ENCODE measurements around the gene CPSF7. TPM values are rescaled to one million over a fixed set of nuclear protein-coding genes. Genes with fewer than 3 reads are reported as not detected.
A peak's percentile ranks its signal among the peaks of the same experiment; 100 is the strongest.

The CPSF7 gene
- total and polyA plus RNA-seq, 4 donors, result 12.5 to 23.7 (median 22.2) TPM

DNA sequence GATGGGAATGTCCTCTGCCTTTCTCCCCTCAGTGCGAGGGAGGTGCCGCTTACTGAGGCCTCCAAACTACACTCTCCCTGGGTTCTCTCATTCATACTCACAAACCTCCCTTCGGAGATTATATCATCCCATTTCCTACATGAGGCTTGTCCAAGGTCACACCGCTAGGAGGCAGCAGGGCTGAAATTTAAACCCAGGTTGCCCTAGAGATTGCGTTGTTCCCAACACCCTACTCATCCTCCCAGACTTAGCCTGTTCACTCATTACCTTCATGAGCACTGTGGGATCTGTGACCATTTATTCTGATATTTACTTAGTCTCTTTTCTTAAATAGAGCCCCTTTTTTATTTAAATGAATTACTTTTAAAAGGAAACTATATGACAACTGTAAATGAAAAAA, 31.2 kb upstream of the CPSF7 start:
- Histone ChIP-seq H3K36me3 (ENCODE audit: control insufficient read depth in 4 of 4, insufficient read depth in 3 of 4, low read depth in 1 of 4, low read length in 3 of 4) (peaks cover 0 to 3% (median 1%) of the 10 kb centered on the region in 4 donors), H3K27ac (ENCODE audit: low read depth in 1 of 2, low read length in 2 of 2) (no peak overlapping the region), H3K4me1 (ENCODE audit: control insufficient read depth in 4 of 4, insufficient read depth in 4 of 4, low read length in 3 of 4) (no peaks in the 10 kb centered on the region), H3K9ac (ENCODE audit: low read depth in 1 of 2, low read length in 2 of 2) (no peak overlapping the region), H3K4me3 (ENCODE audit: low read depth in 1 of 3, low read length in 3 of 3) (no peak overlapping the region), H3K9me3 (ENCODE audit: control insufficient read depth in 4 of 4, low read length in 3 of 4) (no peaks in the 10 kb centered on the region), H3K27me3 (ENCODE audit: control insufficient read depth in 4 of 4, insufficient read depth in 4 of 4, low read length in 3 of 4) (no peaks in the 10 kb centered on the region)
- peak in 1 of 2 donors; percentile 16 for TF ChIP-seq RAD21 (IDR thresholded peaks at IDR 0.05)
- TF ChIP-seq, protein P1, sequence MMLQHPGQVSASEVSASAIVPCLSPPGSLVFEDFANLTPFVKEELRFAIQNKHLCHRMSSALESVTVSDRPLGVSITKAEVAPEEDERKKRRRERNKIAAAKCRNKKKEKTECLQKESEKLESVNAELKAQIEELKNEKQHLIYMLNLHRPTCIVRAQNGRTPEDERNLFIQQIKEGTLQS (IDR thresholded peaks at IDR 0.05), result no peak
- 85% methylated on average over 5 of the region's 5 CpGs for WGBS
- no peak for DNase-seq (ENCODE audit: low spot score)

DNA sequence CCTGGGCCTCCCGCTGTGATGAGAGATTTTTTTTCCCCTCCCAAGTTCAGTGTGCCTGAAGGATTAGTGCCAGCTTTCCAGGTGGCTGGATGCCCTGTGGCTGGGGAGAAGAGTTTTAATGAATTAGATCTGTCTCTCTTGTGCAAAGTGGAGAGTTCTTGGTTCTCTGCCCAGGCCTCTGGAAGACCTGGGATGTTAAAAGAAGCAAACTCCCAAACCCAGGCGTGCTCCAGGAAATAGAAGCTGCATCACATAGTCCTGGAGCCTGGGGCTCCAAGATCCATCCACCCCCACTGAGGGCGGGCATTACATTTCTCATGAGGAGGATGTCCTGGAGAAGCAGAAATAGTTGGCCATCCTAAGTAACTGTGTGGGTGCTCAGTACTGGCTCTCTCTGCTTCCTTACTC, 30.7 kb upstream of the CPSF7 start:
- H3K27me3 ChIP-seq (ENCODE audit: control insufficient read depth in 4 of 4, insufficient read depth in 4 of 4, low read length in 3 of 4), result no peaks in the 10 kb centered on the region
- 95% methylated on average over 3 of the region's 3 CpGs for WGBS
- H3K9ac ChIP-seq (ENCODE audit: low read depth in 1 of 2, low read length in 2 of 2), result no peak overlapping the region
- no peak for DNase-seq (ENCODE audit: low spot score)
- no peaks in the 10 kb centered on the region for H3K9me3 ChIP-seq (ENCODE audit: control insufficient read depth in 4 of 4, low read length in 3 of 4)
- no peaks in the 10 kb centered on the region for H3K4me1 ChIP-seq (ENCODE audit: control insufficient read depth in 4 of 4, insufficient read depth in 4 of 4, low read length in 3 of 4)
- no peak overlapping the region for H3K4me3 ChIP-seq (ENCODE audit: low read depth in 1 of 3, low read length in 3 of 3)
- TF ChIP-seq, protein P1 (IDR thresholded peaks at IDR 0.05), result no peak
- TF ChIP-seq, protein P2, sequence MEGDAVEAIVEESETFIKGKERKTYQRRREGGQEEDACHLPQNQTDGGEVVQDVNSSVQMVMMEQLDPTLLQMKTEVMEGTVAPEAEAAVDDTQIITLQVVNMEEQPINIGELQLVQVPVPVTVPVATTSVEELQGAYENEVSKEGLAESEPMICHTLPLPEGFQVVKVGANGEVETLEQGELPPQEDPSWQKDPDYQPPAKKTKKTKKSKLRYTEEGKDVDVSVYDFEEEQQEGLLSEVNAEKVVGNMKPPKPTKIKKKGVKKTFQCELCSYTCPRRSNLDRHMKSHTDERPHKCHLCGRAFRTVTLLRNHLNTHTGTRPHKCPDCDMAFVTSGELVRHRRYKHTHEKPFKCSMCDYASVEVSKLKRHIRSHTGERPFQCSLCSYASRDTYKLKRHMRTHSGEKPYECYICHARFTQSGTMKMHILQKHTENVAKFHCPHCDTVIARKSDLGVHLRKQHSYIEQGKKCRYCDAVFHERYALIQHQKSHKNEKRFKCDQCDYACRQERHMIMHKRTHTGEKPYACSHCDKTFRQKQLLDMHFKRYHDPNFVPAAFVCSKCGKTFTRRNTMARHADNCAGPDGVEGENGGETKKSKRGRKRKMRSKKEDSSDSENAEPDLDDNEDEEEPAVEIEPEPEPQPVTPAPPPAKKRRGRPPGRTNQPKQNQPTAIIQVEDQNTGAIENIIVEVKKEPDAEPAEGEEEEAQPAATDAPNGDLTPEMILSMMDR (IDR thresholded peaks at IDR 0.05; ENCODE audit: low read depth, low read length, missing input control), result no peak
- TF ChIP-seq EGR1 (IDR thresholded peaks at IDR 0.05; ENCODE audit: low read depth in 2 of 2), result no peak
- TF ChIP-seq HNF4G (IDR thresholded peaks at IDR 0.05), result no peak
- TF ChIP-seq, protein P3, sequence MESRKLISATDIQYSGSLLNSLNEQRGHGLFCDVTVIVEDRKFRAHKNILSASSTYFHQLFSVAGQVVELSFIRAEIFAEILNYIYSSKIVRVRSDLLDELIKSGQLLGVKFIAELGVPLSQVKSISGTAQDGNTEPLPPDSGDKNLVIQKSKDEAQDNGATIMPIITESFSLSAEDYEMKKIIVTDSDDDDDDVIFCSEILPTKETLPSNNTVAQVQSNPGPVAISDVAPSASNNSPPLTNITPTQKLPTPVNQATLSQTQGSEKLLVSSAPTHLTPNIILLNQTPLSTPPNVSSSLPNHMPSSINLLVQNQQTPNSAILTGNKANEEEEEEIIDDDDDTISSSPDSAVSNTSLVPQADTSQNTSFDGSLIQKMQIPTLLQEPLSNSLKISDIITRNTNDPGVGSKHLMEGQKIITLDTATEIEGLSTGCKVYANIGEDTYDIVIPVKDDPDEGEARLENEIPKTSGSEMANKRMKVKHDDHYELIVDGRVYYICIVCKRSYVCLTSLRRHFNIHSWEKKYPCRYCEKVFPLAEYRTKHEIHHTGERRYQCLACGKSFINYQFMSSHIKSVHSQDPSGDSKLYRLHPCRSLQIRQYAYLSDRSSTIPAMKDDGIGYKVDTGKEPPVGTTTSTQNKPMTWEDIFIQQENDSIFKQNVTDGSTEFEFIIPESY (IDR thresholded peaks at IDR 0.05), result no peak
- TF ChIP-seq FOXA1 (IDR thresholded peaks at IDR 0.05), result no peak
- TF ChIP-seq, protein P4, sequence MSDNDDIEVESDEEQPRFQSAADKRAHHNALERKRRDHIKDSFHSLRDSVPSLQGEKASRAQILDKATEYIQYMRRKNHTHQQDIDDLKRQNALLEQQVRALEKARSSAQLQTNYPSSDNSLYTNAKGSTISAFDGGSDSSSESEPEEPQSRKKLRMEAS (IDR thresholded peaks at IDR 0.05), result no peak
- no peak for TF ChIP-seq TAF1 (conservative IDR thresholded peaks at IDR 0.05)
- no peak for TF ChIP-seq GABPA (IDR thresholded peaks at IDR 0.05 in 1 of 2, conservative IDR thresholded peaks at IDR 0.05 in 1 of 2)
- no peak for TF ChIP-seq JUND (IDR thresholded peaks at IDR 0.05)
- no peak for TF ChIP-seq SP1 (IDR thresholded peaks at IDR 0.05)
- TF ChIP-seq HNF4A (conservative IDR thresholded peaks at IDR 0.05), result no peak
- no peak for TF ChIP-seq YY1 (IDR thresholded peaks at IDR 0.05)
- TF ChIP-seq NR2F2 (IDR thresholded peaks at IDR 0.05), result no peak
- TF ChIP-seq, protein P5, sequence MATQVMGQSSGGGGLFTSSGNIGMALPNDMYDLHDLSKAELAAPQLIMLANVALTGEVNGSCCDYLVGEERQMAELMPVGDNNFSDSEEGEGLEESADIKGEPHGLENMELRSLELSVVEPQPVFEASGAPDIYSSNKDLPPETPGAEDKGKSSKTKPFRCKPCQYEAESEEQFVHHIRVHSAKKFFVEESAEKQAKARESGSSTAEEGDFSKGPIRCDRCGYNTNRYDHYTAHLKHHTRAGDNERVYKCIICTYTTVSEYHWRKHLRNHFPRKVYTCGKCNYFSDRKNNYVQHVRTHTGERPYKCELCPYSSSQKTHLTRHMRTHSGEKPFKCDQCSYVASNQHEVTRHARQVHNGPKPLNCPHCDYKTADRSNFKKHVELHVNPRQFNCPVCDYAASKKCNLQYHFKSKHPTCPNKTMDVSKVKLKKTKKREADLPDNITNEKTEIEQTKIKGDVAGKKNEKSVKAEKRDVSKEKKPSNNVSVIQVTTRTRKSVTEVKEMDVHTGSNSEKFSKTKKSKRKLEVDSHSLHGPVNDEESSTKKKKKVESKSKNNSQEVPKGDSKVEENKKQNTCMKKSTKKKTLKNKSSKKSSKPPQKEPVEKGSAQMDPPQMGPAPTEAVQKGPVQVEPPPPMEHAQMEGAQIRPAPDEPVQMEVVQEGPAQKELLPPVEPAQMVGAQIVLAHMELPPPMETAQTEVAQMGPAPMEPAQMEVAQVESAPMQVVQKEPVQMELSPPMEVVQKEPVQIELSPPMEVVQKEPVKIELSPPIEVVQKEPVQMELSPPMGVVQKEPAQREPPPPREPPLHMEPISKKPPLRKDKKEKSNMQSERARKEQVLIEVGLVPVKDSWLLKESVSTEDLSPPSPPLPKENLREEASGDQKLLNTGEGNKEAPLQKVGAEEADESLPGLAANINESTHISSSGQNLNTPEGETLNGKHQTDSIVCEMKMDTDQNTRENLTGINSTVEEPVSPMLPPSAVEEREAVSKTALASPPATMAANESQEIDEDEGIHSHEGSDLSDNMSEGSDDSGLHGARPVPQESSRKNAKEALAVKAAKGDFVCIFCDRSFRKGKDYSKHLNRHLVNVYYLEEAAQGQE (IDR thresholded peaks at IDR 0.05), result no peak
- no peak for TF ChIP-seq RAD21 (IDR thresholded peaks at IDR 0.05)
- no peak for TF ChIP-seq RXRA (IDR thresholded peaks at IDR 0.05)
- no peak for TF ChIP-seq FOXA2 (IDR thresholded peaks at IDR 0.05)
- H3K27ac ChIP-seq (ENCODE audit: low read depth in 1 of 2, low read length in 2 of 2), result no peak overlapping the region
- H3K36me3 ChIP-seq (ENCODE audit: control insufficient read depth in 4 of 4, insufficient read depth in 3 of 4, low read depth in 1 of 4, low read length in 3 of 4), result peaks cover 0 to 7% (median 3%) of the 10 kb centered on the region in 4 donors

All from liver (tissue), 9 donors.